HEK293T (cell line): ENCODE measurements around the gene TPD52L1.

Source experiments
- ELF4 ChIP-seq: fragments of 450-650 bp; IDR thresholded peaks from 2 replicates; pipeline ENCODE4 v1.6.1; 2017; ENCODE audit warnings: antibody characterized with exemption
- FOXA1 ChIP-seq: fragments of 450-650 bp; IDR thresholded peaks from 2 replicates; pipeline ENCODE4 v1.6.1; 2016; ENCODE audit warnings: mild to moderate bottlenecking
- FOXK2 ChIP-seq: fragments of 450-650 bp; IDR thresholded peaks from 2 replicates; pipeline ENCODE4 v1.6.1; 2016; ENCODE audit warnings: mild to moderate bottlenecking
- FOXM1 ChIP-seq: fragments of 450-650 bp; IDR thresholded peaks from 2 replicates; pipeline ENCODE4 v1.6.1; 2017; ENCODE audit warnings: mild to moderate bottlenecking, borderline replicate concordance
- HDGF ChIP-seq: fragments of 450-650 bp; IDR thresholded peaks from 2 replicates; pipeline ENCODE4 v1.6.1; 2017; ENCODE audit warnings: antibody characterized with exemption, borderline replicate concordance
- NFRKB ChIP-seq: fragments of 450-650 bp; IDR thresholded peaks from 2 replicates; pipeline ENCODE4 v1.6.1; 2016; ENCODE audit warnings: mild to moderate bottlenecking, moderate library complexity
- PKNOX1 ChIP-seq: fragments of 450-650 bp; IDR thresholded peaks from 2 replicates; pipeline ENCODE4 v1.6.1; 2016
- SP1 ChIP-seq: fragments of 450-650 bp; IDR thresholded peaks from 2 replicates; pipeline ENCODE4 v1.6.1; 2017
- SUZ12 ChIP-seq: fragments of 450-650 bp; IDR thresholded peaks from 2 replicates; pipeline ENCODE4 v1.6.1; 2016; ENCODE audit warnings: mild to moderate bottlenecking

- TF ChIP-seq FOXM1, result no peak
- no peak for TF ChIP-seq SUZ12
- no peak for TF ChIP-seq ELF4
- no peak for TF ChIP-seq FOXK2
- no peak for TF ChIP-seq SP1
- no peak for TF ChIP-seq NFRKB
- no peak for TF ChIP-seq HDGF
- no peak for TF ChIP-seq FOXA1
- no peak for TF ChIP-seq PKNOX1
Observed at GRCh38 chr6:125212377-125212776, 58.8 kb downstream of the TPD52L1 start.
